HPDE6-E6E7 (cell line): ENCODE data around the gene GOLGA2.
A peak's percentile ranks its signal among the peaks of the same experiment; 100 is the strongest.

Experiments
- DNase-seq: peaks from one replicate; pipeline ENCODE4 v3.0.0; 2011; ENCODE audit warnings: missing footprints; ENCODE audit errors: extremely low spot score

GOLGA2 gene

DNA sequence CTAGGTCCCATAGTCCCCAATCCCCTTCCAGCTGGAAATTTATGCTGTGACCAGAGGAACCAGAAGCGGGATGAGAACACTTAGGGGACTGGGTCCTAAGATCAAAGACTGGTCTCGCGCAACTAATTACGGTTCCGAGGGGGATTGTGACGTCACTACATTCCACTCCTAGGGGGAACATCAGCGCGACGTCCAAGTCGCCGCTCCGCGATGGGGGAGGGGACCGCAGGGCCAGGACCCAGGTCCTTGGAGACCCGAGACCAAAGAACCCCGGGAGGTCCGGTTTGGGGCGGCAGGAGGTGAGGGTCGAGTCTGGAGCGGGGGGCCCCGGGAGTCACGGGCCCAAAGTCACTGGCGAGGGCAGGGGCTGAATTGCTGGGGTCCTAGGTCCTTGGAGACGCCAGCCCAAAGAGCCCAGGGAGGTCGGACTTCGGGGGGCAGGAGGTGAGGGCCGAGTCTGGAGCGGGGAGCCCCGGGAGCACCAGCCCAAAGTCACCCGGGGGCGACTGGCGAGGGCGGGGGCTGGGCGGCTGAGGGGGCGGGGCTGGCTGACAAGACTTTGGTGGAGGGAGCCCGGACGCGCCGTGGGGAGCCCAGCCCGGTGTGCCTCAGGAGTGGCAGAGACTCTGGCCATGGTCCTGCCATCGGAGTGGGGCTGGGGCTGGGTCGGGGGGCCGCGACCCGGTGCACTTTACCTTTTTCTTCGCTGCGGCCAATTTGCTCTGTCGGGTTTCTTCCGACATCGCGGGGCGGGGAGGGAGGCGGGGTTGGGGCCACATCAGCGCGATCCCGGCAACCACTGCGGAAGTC is at the start of gene GOLGA2:
Gene GOLGA2, minus strand, starts transcription at position 810 of the 810 bp plus-strand sequence. Its CDS starts 31 bp downstream, at position 779.
- DNase-seq: no peak

GRCh38 chr9:128324401-128324800 is 48.6 kb upstream of the GOLGA2 start:
- DNase-seq: no peak

DNA sequence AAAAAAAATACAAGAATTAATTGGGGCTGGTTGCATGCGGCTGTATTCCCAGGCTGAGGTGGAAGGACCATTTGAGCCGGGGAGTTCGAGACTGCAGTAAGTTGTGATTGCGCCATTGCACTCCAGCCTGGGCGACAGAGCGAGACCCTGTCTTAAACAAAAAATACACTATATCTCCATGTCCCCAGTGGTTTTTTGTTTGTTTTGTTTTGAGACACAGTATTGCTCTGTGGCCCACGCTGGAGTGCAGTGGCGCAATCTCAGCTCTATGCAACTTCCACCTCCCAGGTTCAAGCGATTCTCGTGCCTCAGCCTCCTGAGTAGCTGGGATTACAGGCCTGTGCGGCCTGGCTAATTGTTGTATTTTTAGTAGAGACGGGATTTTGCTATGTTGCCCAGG is 48.0 kb upstream of the GOLGA2 start:
- DNase-seq: no peak

DNA sequence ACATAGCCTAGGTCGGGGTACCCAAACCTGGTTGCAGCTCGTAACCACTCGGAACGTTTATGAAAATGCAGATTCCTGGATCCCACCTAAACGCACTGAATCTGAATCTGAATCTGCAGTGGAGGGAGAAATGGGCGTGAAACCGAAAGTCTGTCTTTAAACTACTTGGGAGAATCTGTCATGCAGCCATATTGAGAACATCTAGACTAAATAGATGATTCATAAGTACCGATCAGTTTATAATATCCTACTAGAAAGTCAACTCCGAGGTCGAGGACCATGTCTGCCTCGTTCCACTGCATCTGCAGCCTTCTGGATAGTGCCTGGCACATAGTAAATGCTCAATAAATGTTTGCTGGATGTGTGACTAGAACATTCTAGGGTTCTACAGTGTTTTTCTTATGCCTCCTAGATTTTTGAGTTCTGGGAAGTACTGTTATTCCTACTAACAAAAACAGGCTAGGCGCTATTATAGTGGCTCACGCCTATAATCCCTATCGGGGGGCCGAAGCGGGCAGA is 47.5 kb upstream of the GOLGA2 start:
- no peak for DNase-seq

- peak; percentile 89 for DNase-seq
Observed at GRCh38 chr9:128322404-128323211, 46.8 kb upstream of the GOLGA2 start, which contains the start of the genes COQ4 and TRUB2. COQ4 (plus strand) TSS chr9:128322839; CDS start chr9:128322859, 20 bp downstream. TRUB2 (minus strand) TSS chr9:128322447; CDS start chr9:128322408, 39 bp downstream.

DNA sequence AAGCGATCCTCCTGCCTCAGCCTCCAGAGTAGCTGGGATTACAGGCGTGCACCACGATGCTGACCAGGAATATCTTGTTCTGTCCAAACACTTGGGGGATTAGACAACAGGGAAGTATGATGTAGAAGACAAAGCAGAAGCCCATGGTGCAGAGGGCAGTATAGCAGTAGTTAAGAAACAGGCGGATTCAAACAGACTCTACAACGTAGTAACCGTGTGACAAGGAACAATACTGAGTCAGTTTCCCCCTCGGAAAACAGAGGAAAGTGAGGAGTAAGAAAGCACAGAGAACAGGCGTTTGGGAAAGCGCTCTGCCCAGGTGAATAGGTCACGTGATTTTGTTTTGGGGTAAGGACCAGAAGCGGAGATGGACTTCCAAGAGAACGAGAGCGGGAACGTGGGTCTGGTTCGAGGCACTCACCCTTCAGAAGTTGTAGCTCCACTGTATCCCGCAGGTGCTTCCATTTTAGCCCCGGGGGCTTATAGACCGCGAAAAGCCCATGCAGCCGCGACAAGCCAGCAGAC is 46.1 kb upstream of the GOLGA2 start:
- no peak for DNase-seq

GRCh38 chr9:128321343-128321742 is 45.5 kb upstream of the GOLGA2 start:
- DNase-seq: no peak

GRCh38 chr9:128317629-128318028 is 41.8 kb upstream of the GOLGA2 start:
- DNase-seq: no peak

- no peak for DNase-seq
Observed at GRCh38 chr9:128316421-128316820, 40.6 kb upstream of the GOLGA2 start.

GRCh38 chr9:128314697-128315096 is 38.9 kb upstream of the GOLGA2 start:
- no peak for DNase-seq

- no peak for DNase-seq
Observed at GRCh38 chr9:128310461-128310860, 34.7 kb upstream of the GOLGA2 start.

DNA sequence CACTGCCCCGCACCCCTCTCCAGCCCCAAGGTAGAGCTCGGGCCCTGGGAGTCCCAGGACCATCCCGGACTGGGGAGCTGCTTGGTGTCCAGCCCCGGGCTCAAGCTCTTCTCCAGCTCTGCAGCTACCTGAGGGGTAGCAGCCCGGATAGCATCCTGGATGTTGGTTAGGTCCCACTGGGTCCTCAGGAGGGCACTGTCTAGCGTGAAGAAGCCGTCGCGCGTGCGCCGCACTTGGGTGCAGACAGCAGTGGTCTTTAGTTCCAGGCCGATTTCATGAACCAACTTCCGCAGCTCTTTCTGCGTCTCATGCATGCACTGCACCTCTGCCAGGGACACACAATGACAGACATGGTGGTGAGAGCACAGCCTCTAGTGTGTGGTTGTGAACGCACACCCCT is 33.7 kb upstream of the GOLGA2 start:
- no peak for DNase-seq

DNA sequence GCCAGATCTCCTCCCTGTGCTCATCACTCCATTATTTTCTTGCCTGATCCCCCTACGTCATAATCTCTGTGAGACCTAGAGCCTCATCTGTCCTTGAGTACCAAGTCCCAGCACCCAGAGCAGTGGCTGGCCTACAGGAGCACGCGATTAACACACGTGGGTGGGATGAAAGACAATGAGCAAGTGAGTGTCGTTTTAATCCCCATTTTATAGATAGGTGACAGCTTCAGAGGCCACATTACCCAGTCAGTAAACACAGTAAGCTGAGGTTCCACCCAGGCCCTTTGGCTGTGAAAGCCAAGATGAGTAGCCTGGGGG is 29.1 kb upstream of the GOLGA2 start:
- DNase-seq: no peak

GRCh38 chr9:128304136-128304970 is 28.5 kb upstream of the GOLGA2 start:
- no peak for DNase-seq

DNA sequence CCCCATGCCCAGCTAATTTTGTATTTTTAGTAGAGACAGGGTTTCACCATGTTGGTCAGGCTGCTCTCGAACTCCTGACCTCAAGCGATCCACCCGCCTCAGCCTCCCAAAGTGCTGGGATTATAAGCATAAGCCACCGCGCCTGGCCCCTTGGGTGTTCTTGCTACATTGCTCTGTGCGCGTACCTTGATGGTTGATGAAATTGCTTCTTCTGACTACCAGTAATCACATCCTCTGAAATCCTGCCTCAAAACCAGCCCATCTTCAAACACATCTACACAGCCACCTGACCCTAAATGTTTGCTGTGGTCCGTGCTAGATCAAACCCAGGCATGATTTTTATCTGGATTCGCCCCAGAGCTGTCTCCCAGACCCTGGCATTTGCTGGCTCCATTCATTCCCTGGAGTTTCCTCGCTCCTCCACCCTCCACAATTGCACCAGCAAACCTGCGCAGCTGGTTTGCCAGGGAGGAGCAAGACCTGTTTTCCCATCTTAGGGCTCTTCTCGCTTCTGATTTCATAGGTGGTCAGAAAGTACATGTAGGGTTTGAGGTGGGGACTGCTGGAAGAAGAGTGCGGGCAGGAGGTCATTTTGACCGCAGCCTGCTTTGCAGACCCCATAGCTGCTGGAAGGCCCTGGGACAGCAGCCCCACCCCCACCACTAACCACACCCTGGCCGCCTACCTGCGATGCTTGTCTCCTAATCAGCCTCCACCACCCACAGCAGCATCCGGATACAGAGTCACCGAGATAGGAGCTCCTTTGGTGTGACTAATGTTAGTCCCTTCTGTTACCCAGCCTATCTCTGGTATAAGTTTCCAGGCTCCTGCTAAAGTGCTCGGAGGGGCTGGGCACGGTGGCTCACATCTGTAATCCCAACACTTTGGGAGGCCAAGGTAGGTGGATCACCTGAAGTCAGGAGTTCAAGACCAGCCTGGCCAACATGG is 23.0 kb upstream of the GOLGA2 start:
- DNase-seq: no peak

GRCh38 chr9:128297221-128297773 is 21.5 kb upstream of the GOLGA2 start:
- no peak for DNase-seq

GRCh38 chr9:128296340-128297220 is 20.8 kb upstream of the GOLGA2 start:
- DNase-seq: no peak

GRCh38 chr9:128294142-128294541 is 18.3 kb upstream of the GOLGA2 start:
- no peak for DNase-seq

DNA sequence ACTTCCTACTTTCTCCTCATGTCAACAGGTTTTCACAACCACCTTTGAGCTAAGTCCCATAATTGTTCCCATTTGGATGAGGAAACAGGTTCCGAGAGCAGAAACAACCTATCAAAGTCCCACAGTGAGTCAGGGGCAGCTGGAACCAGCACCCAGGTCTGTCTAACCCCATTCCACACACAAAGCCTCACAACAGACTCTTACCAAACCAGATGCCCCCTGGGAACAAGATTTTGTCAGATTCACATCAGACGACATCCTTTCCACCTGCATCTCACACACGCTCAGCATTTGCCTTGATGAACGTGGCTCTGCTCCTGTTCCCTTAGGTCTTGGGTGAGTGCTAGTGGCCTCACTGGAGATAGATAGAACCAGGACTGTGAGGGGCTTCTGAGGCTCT is 17.3 kb upstream of the GOLGA2 start:
- no peak for DNase-seq
